A549 (cell line): ENCODE data around the gene KRT36.

ENCODE experiments used
- CEBPB ChIP-seq, 2 experiments: fragments of >200 bp in 1 of 2; sonication (Bioruptor Twin) in 1 of 2; formaldehyde crosslinking in 1 of 2; IDR thresholded peaks; 2 replicates each; pipeline ENCODE4 v1.6.1; 2012 to 2016
- ESRRA ChIP-seq: fragments of 150-350 bp; IDR thresholded peaks from 2 replicates; pipeline ENCODE4 v1.6.1; 2014; ENCODE audit warnings: mild to moderate bottlenecking, low read length, borderline replicate concordance
- FOSL2 ChIP-seq, 2 experiments: fragments of 450-650 bp in 1 of 2; fragments of >200 bp in 1 of 2; sonication (Bioruptor Twin) in 1 of 2; formaldehyde crosslinking; IDR thresholded peaks; 2 replicates each; pipeline versions ENCODE4 v1.5.0 to v1.6.1; 2016 to 2020; ENCODE audit warnings: mild to moderate bottlenecking in 1 of 2, moderate library complexity in 1 of 2
- GATA3 ChIP-seq: IDR thresholded peaks from 2 replicates; pipeline ENCODE4 v1.6.1; 2012; ENCODE audit warnings: borderline replicate concordance
- JUN ChIP-seq, 2 experiments: fragments of >200 bp; sonication (Bioruptor Twin); formaldehyde crosslinking; IDR thresholded peaks; 2 replicates in 1 of 2; 3 replicates in 1 of 2; pipeline ENCODE4 v1.6.1; 2016 to 2017
- NR3C1 ChIP-seq: fragments of >200 bp; sonication (Bioruptor Twin); formaldehyde crosslinking; IDR thresholded peaks from 3 replicates; pipeline ENCODE4 v1.6.1; 2017
- POLR2A ChIP-seq: IDR thresholded peaks from 2 replicates; pipeline ENCODE4 v1.6.1; 2012; ENCODE audit warnings: mild to moderate bottlenecking, low read length
- RNF2 ChIP-seq: fragments of 200-600 bp; sonication (generic); IDR thresholded peaks from 2 replicates; pipeline ENCODE4 v1.6.1; 2016; ENCODE audit warnings: low read depth, mild to moderate bottlenecking, antibody characterized with exemption, moderate library complexity, borderline replicate concordance
- TF ChIP-seq, protein P1 (sequence below): fragments of >200 bp; sonication (Bioruptor Twin); formaldehyde crosslinking; IDR thresholded peaks from 3 replicates; pipeline ENCODE4 v1.5.1; 2016
- TF ChIP-seq, protein P2 (sequence below): IDR thresholded peaks from 2 replicates; pipeline ENCODE4 v1.6.1; 2012
- TF ChIP-seq, protein P3 (sequence below): fragments of 450-650 bp; IDR thresholded peaks from 2 replicates; pipeline ENCODE4 v1.6.1; 2014; ENCODE audit warnings: antibody characterized with exemption
- TF ChIP-seq, protein P4 (sequence below): IDR thresholded peaks from 2 replicates; pipeline ENCODE4 v1.6.1; 2012; ENCODE audit warnings: low read depth, borderline replicate concordance

DNA sequence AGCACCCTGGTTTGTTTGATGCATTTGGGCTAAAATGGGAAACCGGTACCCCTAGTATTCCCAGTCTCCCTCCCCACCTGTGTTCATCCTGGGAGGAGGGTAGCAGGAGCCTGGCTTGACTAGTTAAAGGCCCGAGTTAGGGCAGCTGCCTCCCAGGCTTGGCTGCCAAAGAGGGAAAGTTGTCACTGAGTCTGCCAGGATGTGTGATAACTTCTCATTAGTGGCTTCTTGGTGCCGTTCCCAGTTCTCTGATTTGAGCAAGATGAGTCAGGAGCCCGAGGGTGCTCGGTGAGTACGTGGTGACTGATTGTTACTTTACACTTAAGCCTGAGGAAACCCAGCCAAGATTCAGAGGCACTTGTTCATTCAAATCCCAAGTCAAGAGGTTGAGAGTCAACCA is 25.0 kb downstream of the KRT36 start:
- no peak for TF ChIP-seq GATA3
- no peak for TF ChIP-seq FOSL2 (IDR thresholded peaks at IDR 0.05)
- peak; percentile 18; the same call in 1 of the 2 replicates for TF ChIP-seq FOSL2 (CRISPR knock-in tag; IDR thresholded peaks at IDR 0.05)
- no peak for TF ChIP-seq NR3C1
- TF ChIP-seq, protein P1, sequence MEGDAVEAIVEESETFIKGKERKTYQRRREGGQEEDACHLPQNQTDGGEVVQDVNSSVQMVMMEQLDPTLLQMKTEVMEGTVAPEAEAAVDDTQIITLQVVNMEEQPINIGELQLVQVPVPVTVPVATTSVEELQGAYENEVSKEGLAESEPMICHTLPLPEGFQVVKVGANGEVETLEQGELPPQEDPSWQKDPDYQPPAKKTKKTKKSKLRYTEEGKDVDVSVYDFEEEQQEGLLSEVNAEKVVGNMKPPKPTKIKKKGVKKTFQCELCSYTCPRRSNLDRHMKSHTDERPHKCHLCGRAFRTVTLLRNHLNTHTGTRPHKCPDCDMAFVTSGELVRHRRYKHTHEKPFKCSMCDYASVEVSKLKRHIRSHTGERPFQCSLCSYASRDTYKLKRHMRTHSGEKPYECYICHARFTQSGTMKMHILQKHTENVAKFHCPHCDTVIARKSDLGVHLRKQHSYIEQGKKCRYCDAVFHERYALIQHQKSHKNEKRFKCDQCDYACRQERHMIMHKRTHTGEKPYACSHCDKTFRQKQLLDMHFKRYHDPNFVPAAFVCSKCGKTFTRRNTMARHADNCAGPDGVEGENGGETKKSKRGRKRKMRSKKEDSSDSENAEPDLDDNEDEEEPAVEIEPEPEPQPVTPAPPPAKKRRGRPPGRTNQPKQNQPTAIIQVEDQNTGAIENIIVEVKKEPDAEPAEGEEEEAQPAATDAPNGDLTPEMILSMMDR: no peak
- TF ChIP-seq, protein P2, sequence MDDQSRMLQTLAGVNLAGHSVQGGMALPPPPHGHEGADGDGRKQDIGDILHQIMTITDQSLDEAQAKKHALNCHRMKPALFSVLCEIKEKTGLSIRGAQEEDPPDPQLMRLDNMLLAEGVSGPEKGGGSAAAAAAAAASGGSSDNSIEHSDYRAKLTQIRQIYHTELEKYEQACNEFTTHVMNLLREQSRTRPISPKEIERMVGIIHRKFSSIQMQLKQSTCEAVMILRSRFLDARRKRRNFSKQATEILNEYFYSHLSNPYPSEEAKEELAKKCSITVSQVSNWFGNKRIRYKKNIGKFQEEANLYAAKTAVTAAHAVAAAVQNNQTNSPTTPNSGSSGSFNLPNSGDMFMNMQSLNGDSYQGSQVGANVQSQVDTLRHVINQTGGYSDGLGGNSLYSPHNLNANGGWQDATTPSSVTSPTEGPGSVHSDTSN: no peak
- TF ChIP-seq ESRRA: no peak
- no peak for TF ChIP-seq JUN (IDR thresholded peaks at IDR 0.05)
- TF ChIP-seq, protein P3, sequence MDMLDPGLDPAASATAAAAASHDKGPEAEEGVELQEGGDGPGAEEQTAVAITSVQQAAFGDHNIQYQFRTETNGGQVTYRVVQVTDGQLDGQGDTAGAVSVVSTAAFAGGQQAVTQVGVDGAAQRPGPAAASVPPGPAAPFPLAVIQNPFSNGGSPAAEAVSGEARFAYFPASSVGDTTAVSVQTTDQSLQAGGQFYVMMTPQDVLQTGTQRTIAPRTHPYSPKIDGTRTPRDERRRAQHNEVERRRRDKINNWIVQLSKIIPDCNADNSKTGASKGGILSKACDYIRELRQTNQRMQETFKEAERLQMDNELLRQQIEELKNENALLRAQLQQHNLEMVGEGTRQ: no peak
- TF ChIP-seq, protein P4, sequence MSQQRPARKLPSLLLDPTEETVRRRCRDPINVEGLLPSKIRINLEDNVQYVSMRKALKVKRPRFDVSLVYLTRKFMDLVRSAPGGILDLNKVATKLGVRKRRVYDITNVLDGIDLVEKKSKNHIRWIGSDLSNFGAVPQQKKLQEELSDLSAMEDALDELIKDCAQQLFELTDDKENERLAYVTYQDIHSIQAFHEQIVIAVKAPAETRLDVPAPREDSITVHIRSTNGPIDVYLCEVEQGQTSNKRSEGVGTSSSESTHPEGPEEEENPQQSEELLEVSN: no peak
- TF ChIP-seq CEBPB (IDR thresholded peaks at IDR 0.05): no peak
- TF ChIP-seq RNF2: no peak
- no peak for TF ChIP-seq POLR2A
